Measurements from ENCODE around the gene TLL1.

GRCh38 chr4:165909947-165910346 lies 36.9 kb downstream of the TLL1 start:
- TF ChIP-seq, protein P1, sequence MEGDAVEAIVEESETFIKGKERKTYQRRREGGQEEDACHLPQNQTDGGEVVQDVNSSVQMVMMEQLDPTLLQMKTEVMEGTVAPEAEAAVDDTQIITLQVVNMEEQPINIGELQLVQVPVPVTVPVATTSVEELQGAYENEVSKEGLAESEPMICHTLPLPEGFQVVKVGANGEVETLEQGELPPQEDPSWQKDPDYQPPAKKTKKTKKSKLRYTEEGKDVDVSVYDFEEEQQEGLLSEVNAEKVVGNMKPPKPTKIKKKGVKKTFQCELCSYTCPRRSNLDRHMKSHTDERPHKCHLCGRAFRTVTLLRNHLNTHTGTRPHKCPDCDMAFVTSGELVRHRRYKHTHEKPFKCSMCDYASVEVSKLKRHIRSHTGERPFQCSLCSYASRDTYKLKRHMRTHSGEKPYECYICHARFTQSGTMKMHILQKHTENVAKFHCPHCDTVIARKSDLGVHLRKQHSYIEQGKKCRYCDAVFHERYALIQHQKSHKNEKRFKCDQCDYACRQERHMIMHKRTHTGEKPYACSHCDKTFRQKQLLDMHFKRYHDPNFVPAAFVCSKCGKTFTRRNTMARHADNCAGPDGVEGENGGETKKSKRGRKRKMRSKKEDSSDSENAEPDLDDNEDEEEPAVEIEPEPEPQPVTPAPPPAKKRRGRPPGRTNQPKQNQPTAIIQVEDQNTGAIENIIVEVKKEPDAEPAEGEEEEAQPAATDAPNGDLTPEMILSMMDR (IDR thresholded peaks at IDR 0.05 in 4 of 5, conservative IDR thresholded peaks at IDR 0.05 in 1 of 5), result no peak
- TF ChIP-seq POLR2A (IDR thresholded peaks at IDR 0.05), result no peak

Data from gastrocnemius medialis (tissue), 4 donors.